RWPE1 (cell line): ENCODE measurements around the gene COL20A1.
"Not testable (repeated sequence)": the region's sequence is repeated elsewhere in the genome, so short reads cannot be mapped to it uniquely, and the experiment has no call there.

Experiments
- CTCF ChIA-PET: fragments of 350-600 bp; sonication (Branson Sonifier 250); formaldehyde crosslinking; extraction: SDS; loops from one replicate; lab custom pipeline; 2021; lab: Yijun Ruan, JAX
- POLR2A ChIA-PET: fragments of 400-600 bp; formaldehyde crosslinking; extraction: SDS; loops from one replicate; lab custom pipeline; 2020; ENCODE audit warnings: antibody characterized with exemption; ENCODE audit not compliant: low non-redundant PET; lab: Yijun Ruan, JAX
- DNase-seq: peaks from one replicate; pipeline ENCODE4 v3.0.0; 2012; ENCODE audit warnings: low spot score
- H3K27ac ChIP-seq: fragments of 450-650 bp; 2 replicates; pipeline ENCODE4 v1.5.1; 2017
- CTCF ChIP-seq: fragments of 450-650 bp; conservative IDR thresholded peaks from 2 replicates; pipeline ENCODE4 v1.5.1; 2017; ENCODE audit warnings: low read depth, mild to moderate bottlenecking

Gene COL20A1

DNA sequence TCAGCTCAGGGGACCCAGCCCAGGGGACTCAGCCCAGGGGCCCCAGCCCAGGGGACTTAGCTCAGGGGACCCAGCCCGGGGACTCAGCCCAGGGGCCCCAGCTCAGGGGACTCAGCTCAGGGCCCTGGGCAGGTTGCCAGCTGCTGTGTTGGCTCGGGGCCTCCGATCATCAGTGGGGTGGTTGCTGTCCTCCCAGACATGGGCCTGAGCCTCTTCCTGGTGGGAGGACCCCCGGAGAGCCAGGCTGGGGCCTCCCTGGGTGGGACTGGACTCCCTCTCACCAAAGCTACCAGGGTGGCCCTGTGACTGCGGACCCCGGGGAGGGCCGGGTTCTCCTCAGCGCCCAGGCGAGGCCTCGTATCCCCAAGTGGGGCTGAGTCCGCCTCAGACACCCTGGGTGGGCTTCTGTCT, 4.4 kb downstream of the COL20A1 start:
- POLR2A ChIA-PET, result no interaction called here

GRCh38 chr20:63297796-63298572, 5.0 kb downstream of the COL20A1 start:
- ChIA-PET POLR2A (no interaction called here), CTCF (interaction anchor here (0.6 to 4.0 kb wide), 3 partner anchors 12 to 84 kb away, joined by 3 to 37 read pairs (median 7); no protein-coding TSS in a partner anchor)
- no peak overlapping the region for H3K27ac ChIP-seq
- TF ChIP-seq CTCF, result no peak
- no peak for DNase-seq

More for the DNA sequence above, 4.4 kb downstream of the COL20A1 start:
- CTCF ChIA-PET, result interaction anchor here (0.6 to 4.0 kb wide), 4 partner anchors 12 to 284 kb away, joined by 3 to 37 read pairs (median 6); no protein-coding TSS in a partner anchor
- no peak overlapping the region for H3K27ac ChIP-seq
- DNase-seq, result no peak
- no peak for TF ChIP-seq CTCF

- H3K27ac ChIP-seq, result no peak overlapping the region
- POLR2A ChIA-PET, result no interaction called here
- no peak for DNase-seq
- CTCF ChIA-PET, result interaction anchor here (1.8 kb wide), 1 partner anchor 10 kb away, joined by 14 read pairs; no protein-coding TSS in a partner anchor
- no peak for TF ChIP-seq CTCF
Observed at GRCh38 chr20:63298731-63299312, 5.8 kb downstream of the COL20A1 start.

DNA sequence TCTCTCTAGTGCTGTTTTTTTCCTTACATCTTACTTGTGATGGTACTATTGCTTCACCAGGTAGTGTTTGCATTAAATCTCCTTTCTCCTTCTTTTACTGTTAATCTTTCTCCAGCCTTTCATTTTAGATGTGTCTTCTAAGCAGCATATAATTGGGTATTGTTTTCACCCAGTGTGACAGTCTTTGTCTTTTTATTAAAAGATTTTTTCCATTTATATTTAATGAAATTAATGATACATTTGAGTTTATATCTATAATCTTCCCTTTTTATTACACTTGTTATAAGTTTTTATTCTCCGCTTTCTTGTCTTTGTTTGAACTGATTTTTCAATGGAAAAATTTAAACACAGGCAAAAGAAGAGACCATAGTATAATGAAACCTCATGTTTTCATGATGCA, 8.7 kb downstream of the COL20A1 start:
- ChIA-PET CTCF (no interaction called here), POLR2A (no interaction called here)
- no peak overlapping the region for H3K27ac ChIP-seq
- no peak for TF ChIP-seq CTCF
- DNase-seq, result no peak

DNA sequence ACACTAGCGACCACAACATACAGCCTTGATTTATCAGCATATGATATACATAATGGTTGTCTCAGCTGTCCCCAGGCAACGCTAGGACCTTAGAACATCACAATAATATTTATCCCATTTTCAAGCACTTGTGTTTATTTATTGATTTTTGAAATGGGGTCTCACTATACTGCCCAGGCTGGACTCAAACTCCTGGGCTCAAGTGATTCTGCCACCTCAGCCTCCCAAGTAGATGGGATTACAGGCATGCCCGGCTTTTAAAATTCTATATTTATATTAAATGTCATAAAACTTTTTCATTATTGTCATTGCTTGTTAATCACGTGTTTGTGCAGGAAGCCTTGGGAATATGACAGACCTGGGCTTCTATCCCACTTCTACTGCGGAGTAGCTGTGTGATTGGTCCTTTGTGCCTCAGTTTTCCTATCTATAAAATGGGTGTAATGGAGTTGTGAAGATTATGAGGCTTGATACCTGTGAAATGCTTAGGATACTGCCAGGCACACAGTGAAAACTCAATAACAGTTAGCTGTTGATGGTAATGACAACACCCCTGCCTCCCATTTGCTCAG, 10.2 kb downstream of the COL20A1 start:
- CTCF ChIA-PET, result interaction anchor here (1.2 kb wide), 1 partner anchor 12 kb away, joined by 3 read pairs; no protein-coding TSS in a partner anchor
- DNase-seq, result no peak
- no peak overlapping the region for H3K27ac ChIP-seq
- TF ChIP-seq CTCF, result no peak
- POLR2A ChIA-PET, result no interaction called here

DNA sequence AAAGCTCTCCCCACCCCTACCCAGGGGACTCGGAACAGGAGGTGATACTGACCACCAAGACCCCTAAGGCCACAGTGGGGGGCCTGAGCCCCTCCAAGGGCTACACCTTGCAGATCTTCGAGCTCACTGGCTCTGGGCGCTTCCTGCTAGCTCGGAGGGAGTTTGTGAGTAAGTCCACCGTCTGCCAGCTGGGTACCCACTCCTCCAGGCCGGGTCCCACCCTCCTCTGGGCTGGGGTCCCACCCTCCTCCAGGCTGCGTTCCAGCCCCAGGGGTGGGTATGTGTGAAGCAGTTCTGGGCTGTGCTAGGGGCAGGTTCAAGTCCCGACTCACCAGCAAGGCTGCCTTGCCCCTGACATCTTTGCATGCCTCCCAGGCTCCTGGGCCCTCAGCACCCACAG, 12.4 kb downstream of the COL20A1 start:
- ChIA-PET CTCF (interaction anchor here (0.7 kb wide), 1 partner anchor 49 kb away, joined by 3 read pairs; no protein-coding TSS in a partner anchor), POLR2A (no interaction called here)
- H3K27ac ChIP-seq, result no peak overlapping the region
- TF ChIP-seq CTCF, result no peak
- DNase-seq, result no peak

DNA sequence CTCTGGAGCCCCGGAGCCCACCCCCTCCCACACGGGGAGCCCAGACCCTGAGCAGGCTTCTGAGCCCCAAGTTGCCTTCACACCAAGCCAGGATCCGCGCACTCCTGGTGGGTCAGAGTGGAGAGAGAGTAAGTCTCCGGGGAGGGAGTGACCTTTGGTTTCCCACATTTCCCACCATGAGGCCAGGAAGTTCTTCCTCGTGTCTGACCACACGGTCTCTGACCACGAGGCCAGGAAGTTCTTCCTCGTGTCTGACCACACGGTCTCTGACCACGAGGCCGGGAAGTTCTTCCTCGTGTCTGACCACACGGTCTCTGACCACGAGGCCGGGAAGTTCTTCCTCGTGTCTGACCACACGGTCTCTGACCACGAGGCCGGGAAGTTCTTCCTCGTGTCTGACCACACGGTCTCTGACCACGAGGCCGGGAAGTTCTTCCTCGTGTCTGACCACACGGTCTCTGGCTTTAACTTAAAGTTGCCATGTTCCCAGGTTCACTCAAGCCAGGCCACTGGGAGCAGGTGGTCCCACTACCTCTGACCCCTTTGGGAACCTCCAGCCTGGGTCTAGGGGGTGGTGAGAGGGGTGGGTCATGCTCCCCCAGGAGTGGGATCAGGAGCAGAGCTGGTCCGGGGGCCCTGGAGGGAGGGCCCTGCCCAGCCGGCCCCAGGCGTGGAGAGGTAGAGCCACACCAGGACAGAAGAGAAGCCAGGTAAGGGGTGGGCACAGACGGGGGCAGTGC, 13.1 kb downstream of the COL20A1 start:
- DNase-seq, H3K27ac ChIP-seq, POLR2A ChIA-PET: not testable (repeated sequence)
- CTCF ChIA-PET, result interaction anchor here (6.1 kb wide), 1 partner anchor 73 kb away, joined by 178 read pairs; no protein-coding TSS in a partner anchor
